ENCODE measurements around the gene TRIM2.

TRIM2 gene

DNA sequence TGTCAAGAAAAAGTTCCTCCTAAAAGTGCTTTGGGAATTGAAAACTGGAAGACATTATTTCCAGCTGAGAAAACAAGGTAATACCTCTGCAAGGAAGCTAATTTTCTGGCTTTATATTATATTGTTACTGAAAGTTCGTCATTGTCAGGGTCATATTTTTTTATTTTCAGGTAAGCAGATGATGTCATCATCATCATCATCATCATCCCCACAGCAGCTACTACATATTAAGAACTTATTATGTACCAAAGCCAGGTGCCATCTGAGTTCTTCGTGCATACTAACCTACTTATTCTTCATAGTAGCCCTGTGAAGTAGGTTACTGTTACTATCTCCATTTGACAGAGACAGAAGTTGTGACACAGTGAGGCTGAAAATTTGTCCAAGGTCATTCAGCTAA is 87.3 kb downstream of the TRIM2 start:
- no peak for DNase-seq

DNA sequence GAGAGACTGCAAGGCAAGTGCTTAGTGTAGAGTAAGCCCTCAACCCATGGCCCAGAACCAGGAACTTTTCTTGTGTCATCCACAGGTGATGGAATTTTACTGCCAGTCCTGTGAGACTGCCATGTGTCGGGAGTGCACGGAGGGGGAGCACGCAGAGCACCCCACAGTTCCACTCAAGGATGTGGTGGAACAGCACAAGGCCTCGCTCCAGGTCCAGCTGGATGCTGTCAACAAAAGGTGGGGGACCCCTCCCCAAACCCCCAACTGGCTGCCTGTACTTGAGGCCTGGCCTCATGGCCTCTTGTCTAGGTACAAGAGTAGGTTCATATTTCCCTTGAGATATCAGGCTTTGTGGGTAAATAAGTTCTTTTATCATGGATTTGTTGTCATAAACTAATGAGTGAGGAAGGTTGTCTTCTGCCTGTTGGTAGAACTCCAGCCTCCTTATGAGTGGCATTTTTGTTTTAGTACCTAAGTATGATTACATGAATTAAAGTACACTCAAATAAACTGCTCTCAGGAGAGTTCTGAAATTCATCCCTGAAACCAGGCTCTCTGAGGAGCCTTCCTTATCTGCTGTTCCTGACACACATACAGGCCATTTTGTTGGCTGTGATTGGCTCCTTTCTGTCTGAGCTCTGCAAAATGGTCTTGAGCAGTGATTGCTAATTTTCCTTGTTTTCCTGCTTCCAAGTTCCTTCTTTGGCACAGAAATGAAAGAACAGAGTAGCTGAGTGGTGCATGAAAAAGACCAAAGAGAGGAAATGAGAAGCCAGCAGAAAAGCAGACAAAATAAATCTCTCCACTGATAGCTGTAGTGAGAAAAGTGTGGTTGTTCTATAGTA is 88.9 kb downstream of the TRIM2 start:
- no peak for DNase-seq

DNA sequence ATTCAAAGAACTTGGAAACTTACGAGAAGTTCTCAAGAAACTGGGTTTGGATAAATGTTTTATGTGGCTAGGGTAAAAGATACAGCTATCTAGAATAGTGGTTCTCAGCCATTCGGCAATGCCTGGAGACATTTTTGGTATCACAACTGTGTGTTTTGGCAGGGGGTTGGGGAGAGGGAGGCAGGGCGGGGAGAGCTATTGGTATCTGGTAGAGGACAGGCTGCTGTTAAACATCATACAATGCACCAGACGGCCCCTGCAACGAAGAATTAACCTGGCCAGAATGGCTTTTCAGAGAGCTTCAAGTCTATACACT is 89.5 kb downstream of the TRIM2 start:
- no peak for DNase-seq

DNA sequence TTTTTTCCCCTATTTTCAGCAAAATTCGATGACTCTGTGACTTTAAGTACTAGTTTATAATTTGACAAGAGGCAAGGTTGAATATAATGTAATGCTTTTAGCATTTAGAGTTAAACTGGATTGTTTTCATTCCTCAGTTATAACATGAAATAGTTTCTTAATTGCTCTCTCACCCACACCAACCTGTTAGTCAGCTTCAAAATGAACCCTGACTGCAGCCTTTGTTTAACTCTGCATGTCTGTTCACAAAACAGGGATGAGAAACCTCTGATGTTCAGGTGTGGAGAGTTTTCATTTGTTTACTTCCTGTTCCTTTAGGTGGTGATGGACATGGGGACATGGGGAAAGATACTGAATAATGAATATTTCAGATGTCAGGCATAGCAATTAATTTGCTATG is 90.4 kb downstream of the TRIM2 start:
- DNase-seq = no peak

DNA sequence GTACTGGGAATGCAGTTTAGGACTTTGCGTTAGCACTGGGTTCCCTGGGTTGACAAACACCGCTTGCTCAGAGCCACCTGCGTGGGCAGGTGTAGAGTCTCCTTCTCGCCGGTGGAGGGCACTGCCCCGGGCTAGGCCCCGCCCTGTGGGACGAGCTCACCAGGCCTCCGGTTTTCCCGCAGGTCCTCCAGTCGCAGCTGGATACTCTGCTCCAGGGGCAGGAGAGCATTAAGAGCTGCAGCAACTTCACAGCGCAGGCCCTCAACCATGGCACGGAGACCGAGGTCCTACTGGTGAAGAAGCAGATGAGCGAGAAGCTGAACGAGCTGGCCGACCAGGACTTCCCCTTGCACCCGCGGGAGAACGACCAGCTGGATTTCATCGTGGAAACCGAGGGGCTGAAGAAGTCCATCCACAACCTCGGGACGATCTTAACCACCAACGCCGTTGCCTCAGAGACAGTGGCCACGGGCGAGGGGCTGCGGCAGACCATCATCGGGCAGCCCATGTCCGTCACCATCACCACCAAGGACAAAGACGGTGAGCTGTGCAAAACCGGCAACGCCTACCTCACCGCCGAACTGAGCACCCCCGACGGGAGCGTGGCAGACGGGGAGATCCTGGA is 91.0 kb downstream of the TRIM2 start:
- DNase-seq = no peak

DNA sequence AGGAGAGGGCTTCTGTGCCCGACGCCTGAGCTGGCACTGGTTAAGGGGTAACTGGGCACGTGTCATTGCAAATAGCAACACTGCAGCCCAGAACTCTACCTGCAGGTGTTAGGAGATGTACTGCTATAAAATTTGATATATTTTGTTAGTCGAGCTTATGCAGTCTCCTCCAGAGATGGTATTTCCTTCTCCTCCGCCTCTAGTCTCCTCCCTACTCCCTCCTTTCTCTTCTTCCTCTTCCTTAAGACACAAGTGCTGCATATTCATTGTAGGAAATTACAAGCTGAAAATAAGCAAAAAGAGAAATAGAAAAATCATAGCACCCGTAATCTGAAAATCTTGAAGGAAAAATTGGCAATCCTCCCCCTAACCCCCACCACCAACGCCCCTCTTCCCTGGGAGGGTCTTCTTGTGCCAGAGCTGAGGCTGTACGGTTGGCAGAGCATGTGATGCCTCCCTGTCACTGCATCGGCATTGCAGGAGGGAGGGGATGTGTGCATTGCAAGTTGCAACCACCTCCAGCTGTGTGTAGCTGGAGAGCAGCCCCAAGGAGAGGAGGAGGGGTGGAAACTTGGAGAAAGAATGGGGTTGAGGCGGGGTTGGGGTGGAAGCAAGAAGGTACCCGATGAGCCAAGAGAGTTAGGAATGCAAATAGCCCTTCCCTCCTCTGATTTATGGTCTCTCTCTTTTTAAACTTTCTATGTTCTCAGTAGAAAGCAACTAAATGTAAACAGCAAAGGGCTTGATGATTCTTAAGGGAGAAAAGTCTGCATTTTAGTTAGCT is 92.0 kb downstream of the TRIM2 start:
- DNase-seq = no peak

DNA sequence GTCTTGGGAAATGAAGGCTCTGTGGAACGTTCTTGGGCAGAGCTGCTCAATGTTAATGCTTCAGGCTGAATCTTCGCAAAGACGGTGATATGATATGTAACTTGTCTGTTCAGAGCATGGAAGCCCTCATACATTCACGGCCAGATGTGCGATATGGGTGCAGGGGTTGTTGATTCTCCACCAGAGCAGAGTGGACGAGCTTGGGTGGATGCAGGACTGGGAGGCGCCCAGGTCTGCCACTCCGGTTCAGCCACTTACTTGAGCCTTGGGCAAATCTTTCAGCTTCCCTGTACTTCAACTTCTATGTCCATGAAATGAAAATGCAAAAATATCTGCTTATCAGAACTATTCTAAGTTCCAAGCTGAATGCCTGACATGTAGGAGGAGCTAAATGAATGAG is 92.9 kb downstream of the TRIM2 start:
- DNase-seq = no peak

DNA sequence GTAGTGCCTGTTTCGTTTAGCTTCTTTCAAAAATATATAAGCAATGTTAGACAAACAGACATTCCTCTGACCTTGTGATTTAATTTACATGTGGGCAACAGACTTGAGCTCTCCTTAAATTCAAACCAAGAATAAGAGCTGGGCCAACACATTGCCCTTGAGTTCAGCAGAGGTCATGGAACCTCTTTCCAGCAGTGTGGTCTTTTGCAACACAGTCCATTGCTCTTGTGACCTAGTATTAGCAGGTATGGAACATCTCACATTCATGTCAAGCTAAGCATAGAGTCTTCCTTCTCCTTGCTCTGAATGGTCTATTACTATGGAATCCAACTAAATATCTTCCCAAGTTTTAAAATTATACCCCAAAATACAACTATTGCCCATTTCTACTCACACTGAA is 106.5 kb downstream of the TRIM2 start:
- no peak for DNase-seq

DNA sequence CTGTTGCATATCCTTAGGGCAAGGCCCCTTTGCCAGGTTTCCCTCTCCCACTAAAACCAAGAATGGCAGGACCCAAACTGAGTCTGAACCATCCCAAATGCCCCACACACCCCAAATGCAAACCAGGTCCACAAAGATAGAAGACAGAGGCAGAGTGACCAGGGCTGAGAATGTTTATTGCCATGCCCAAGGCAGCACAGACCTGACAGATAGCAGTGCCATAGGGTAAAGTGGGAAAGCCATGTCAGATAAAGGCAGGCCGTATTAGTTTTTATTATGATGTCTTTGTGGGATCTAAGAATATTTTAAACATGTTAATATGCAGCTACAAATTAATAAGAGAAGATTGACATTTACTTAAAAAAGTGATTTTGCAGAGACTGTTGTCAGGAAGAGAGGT is 110.7 kb downstream of the TRIM2 start:
- no peak for DNase-seq

DNA sequence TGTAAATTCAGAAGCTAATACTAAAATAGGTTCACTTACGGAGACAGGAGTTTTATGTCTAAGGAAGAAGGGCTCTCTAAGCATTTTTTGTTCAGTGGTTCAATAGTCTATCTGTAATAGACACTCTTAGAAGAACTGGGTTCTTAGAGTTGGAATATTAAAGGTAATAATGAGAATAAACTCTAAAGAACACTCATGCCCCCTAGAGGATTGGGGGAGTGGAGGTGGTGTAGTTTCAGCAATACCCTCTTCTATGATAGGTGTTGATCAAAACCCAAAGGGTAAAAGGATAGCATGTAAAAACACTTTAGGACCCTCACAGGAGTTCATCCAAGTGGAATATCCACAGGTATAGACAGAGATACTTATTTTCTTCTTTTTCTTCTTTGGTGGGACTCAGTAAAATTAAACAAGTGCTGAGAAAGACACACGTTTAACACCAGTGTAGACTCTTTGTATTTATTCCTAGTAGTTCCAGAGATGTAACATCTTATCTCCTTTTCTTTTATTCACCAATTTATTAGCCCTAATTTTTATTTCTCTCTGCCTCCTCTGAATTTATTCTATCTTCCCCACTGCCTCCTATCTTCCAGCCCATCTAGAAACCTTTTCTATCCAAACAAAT is 114.6 kb downstream of the TRIM2 start:
- no peak for DNase-seq

DNA sequence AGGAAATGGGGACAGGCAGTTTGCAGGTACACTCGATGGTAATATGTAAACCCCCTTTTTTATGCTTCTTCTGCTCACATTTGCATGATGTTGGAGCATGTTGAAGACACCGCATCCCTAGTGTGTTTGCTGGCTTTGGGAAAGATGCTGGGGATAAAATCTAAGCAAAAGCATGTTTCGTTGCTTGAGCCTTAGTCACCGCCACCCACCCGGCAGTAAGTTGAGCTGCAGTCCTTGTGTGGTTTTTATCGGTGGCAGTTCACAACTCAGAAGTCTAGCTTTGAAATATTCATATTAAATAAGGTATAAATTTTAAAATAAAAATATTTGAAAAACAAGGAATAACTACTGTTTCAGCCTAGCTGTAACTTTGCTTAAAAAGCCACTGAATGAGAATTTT is 118.5 kb downstream of the TRIM2 start:
- no peak for DNase-seq

DNA sequence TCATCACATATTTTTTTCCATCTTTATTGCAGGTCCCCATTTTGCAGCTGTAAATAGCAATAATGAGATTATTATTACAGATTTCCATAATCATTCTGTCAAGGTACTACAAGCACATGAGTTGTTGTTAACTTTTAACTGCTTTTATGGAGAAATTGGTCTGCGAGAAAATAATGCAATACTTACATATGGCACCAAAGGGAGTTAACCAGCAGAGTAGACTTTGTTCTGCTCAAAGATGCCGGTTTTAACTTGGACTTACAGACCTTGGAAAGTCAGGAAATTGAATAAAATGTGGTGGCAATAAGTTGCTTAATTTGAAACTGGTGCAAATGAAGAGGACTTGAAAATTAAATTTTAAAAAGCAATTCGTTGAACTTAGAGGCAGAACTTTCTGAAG is 119.8 kb downstream of the TRIM2 start:
- DNase-seq = no peak

DNA sequence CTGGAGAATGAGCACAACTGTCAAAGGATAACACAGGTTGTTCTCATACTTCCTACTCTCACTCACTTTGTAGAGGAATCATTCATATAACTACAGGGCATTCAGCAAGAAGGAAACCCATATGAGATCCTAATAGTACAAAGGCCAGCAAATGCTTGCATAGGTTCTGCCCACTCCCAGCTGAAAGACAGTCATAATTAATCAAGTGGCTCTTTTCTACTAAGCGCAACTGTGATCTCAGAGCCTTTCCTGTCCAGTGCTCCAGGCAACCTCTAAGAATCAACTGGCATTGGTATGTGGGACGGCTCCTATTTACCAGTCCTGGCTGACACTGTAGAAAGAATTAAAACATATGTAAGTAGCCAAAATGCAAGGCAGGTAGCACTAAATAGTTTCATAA is 121.3 kb downstream of the TRIM2 start:
- no peak for DNase-seq

DNA sequence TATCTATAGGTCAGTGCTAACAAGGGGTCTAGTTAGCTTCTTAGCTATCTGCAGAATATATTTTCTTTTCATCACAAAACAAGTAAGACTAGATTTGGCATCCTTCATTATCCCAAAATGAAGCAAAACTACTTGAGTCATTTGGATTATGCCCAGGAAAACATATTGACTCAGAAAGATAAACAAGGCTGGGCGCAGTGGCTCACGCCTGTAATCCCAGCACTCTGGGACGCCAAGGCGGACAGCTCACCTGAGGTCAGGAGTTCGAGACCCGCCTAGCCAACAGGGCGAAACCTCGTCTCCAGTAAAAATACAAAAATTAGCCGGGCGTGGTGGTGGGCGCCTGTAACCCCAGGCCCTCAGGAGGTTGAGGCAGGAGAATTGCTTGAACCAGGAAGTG is 122.3 kb downstream of the TRIM2 start:
- DNase-seq = no peak

DNA sequence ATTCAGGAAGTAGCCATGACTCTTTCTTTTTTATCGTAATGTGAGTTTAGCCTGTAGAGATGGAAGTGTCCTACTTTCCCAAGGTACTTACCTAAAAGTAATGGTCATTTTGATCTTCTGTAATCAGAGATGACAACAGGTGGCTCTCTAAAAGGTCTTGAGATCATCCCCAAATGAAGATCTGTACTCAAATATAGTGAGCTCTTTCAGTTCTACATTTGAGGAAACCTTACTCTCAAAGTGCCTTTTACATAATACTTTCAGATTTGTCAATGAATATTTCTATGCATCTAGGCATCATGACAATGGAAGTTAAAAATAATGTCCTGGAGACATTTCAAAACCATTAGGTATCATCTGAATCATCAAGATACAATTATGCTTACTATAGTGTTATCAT is 123.0 kb downstream of the TRIM2 start:
- DNase-seq = no peak

DNA sequence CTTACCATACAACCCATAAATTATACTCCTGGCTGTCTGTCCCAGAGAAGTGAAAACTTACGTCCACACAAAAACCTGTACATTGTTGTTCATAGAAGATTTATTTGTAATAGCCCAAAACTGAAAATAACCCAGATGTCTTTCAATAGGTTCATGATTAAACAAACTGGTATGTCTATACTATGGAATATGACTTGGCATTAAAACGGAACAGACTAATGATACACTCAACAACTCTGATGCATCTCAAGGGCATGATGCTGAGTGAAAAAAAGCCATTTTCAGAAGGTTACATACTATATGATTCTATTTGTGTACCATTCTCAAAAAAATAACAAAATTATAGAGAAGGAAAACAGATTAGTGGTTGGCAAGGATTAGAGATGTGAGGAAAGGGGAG is 128.7 kb downstream of the TRIM2 start:
- DNase-seq = no peak

DNA sequence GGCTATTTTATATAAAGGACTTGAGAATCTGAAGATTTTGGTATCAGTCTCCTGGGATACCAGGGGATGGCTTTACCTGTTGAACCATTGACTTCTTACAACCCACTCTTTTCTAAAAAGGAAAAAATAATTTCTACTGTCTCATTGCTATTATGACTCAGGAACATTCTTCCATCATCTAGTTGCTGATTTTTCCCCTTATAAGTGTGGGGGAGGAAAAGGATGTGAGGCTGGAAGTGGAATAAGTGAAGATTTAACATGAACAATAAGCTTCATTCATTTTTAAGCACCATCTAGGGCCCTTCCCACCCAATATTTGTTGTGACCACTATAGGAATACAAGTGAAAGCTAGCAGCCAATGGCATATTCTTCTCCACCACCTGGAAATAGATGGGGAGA is 129.6 kb downstream of the TRIM2 start:
- DNase-seq = no peak

DNA sequence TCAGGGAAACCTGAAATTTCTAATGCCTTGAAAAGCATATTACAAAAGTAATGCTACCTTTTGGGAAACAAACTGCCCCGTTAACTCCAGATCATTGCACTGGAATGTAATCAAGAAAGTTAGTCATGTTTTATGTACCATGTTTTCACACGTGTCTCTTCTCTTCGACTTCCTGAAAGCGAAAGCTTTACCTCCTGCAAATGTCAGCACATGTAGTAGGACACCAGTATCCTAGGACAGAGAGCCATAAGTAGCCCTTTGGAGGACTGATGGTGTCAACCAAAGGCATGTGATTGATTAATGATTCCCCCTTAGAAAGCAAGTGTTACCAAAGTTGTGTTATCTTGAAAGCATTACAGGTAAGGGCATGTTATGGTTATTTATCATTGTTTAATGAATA is 131.4 kb downstream of the TRIM2 start:
- no peak for DNase-seq

DNA sequence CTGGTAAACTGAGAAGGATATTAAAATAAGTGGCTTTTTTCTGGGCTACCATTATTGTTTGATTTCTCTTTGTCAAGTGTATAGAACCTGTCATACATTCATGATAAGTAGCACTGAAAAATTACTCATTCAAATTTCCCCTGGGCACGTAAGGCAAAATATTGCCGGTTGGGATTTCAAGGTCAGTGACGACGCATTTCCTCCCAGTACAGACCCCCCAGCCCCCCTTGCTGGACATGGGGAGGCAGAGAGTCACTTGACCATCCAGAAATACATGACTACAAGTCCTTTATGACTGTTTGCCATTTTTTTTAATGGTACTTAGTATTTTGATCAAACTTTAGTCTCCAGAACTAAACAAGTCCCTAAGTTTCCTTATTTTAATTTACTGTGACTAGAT is 133.4 kb downstream of the TRIM2 start:
- no peak for DNase-seq

DNA sequence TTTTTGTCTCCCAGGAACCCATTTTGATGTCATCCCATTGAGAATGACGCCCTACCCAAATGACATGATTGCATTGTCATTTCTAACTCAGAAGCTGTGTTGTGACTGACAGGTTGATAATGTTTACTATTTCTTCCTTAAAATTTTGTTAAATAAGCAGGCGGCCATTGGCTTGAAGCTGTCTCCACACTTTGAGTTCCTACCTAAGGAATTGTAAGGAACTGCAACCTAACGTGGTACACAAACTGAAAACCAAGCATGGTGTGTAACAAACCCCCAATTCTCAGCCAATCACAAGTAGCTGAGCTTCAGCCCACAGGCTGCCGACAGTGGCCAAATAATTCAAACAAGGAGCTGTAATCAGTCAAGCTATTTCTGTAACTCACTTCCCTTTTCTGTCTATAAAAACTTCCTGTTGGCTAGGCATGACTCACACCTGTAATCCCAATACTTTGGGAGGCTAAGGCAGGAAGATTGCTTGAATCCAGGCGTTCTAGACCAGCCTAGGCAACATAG is 137.4 kb downstream of the TRIM2 start:
- no peak for DNase-seq

DNA sequence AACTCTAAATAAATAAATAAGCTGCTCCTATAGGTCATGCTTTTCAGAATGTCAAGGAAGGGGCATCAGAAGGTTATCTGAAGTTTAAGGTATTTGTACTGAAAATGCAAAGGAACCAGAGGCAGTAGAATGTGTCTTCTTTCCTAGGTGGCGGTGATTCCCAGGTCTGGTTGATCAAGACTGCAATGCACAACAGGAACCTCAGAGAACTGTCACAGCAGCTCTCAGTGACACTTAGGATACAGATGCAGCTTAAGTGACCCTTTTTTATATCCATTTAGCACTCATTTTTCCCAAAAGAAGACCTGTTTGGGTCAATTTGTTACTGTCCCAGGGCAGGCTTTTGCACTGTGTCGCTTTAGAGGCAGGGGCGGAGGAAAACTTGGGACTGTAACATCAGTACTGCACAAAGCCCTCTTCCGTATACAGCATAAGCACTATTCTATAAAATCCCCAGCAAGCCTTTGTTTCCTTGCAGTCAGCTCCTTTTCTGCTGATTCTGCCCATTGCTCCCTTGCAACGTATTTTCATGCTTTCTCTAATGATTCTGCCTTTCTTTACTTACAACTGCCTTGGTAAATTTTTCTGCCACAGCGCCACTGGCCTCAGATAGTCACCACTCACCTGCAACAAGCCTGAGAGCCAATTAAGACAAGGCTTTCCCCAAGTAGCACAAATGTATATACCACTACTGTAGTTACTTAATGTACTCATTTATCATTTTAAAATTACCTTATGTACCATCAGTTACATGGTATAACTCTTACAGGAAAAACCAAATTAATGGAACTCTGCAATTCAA is 138.7 kb downstream of the TRIM2 start:
- no peak for DNase-seq

DNA sequence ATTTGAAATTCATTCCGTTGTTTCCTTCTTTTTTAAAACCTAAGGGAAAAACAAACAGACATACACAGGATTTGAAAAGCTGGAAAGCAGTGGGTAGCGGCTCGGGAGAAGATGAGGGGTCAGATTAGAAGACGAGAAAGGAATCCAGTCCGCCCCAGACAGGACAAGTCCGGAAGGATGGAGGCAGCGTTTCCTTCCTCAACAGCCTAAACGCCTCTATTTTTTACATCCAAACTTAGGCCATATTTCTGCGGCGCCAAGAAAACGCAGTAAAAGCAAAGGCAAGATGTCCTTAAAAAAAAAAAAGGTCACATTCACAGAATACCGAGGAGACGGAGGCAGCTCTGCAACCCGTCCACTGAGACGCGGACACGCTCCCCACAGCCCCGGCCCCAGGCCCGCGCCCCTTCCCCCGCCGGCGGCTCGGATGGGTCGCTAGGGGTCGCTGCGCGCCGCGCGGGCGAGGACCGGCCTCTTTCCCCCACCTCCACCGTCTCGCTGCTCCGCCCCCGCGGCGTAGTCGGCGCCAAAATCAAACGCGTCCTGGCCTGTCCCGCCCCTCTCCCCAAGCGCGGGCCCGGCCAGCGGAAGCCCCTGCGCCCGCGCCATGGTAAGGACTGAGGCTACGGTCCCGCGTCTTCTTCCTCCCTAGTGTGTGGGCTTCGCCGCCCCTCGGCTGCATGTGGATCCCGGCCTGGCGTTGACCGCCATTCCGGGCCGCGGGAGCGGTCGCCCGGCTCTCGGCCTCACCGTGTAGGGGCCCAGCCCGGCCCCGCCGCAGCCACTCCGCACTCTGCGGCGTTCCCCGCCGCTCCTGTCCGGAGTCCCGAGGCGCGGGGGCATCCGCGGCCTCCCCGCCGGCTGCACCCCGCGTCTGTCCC is 140.1 kb downstream of the TRIM2 start, which contains the start of gene MND1:
Gene MND1, plus strand, starts transcription at position 558 of the 881 bp plus-strand sequence. Its CDS starts 50 bp downstream, at position 608.
- DNase-seq = peak; percentile 11

Measured in cortex of kidney (tissue), 1 donor.